ENCODE data around the gene SPACDR. TPM values are rescaled to one million over a fixed set of nuclear protein-coding genes. Genes with fewer than 3 reads are reported as not detected.

SPACDR gene
- total and polyA plus RNA-seq, 9 of the 15 experiments (the other 6 are each of a cell fraction or from before 2014, with no cell fraction given): 0.07 to 0.55 (median 0.14) TPM; not detected in 1

- no peak for TF ChIP-seq EZH2 (IDR thresholded peaks at IDR 0.05; ENCODE audit: borderline replicate concordance, low read depth, low read length)
- TF ChIP-seq GATAD2B (IDR thresholded peaks at IDR 0.05; ENCODE audit: borderline replicate concordance): no peak
- TF ChIP-seq ZNF316 (IDR thresholded peaks at IDR 0.05): peak; percentile 88
- TF ChIP-seq EWSR1 (IDR thresholded peaks at IDR 0.05; ENCODE audit: borderline replicate concordance, low read depth, partially characterized antibody): no peak
- TF ChIP-seq ZNF695 (CRISPR knock-in tag; IDR thresholded peaks at IDR 0.05): no peak; the same call in 1 of the 2 replicates
- peak; percentile 71 to 79; a peak in 3 of 4 replicates for TF ChIP-seq FOXK2 (conservative IDR thresholded peaks at IDR 0.05 in 1 of 2, IDR thresholded peaks at IDR 0.05 in 1 of 2; ENCODE audit: low read depth in 2 of 2)
- TF ChIP-seq L3MBTL2 (IDR thresholded peaks at IDR 0.05): peak; percentile 99
- TF ChIP-seq ZNF354B (CRISPR knock-in tag; IDR thresholded peaks at IDR 0.05): no peak
- TF ChIP-seq PHB (CRISPR knock-in tag; IDR thresholded peaks at IDR 0.05): no peak
- no peak for TF ChIP-seq ZNF146 (CRISPR knock-in tag; IDR thresholded peaks at IDR 0.05; ENCODE audit: unreplicated experiment)
- no peak for TF ChIP-seq ZNF184 (CRISPR knock-in tag; IDR thresholded peaks at IDR 0.05)
- TF ChIP-seq ZKSCAN8 (CRISPR knock-in tag; IDR thresholded peaks at IDR 0.05): peak; percentile 85
- TF ChIP-seq SMARCA5 (IDR thresholded peaks at IDR 0.05): peak; percentile 81; the same call in 1 of the 2 replicates
- no peak for TF ChIP-seq HOXB6 (CRISPR knock-in tag; IDR thresholded peaks at IDR 0.05; ENCODE audit: borderline replicate concordance)
- peak in 1 of 2 experiments; percentile 88; a peak in 1 of 4 replicates for TF ChIP-seq ZNF639 (CRISPR knock-in tag; conservative IDR thresholded peaks at IDR 0.05 in 1 of 2, IDR thresholded peaks at IDR 0.05 in 1 of 2)
- no peak for TF ChIP-seq RBM34 (IDR thresholded peaks at IDR 0.05; ENCODE audit: borderline replicate concordance, insufficient read depth, low read length)
- no peak for TF ChIP-seq TBL1XR1 (IDR thresholded peaks at IDR 0.05; ENCODE audit: low read length in 2 of 2)
- no peak for TF ChIP-seq GATAD2A (IDR thresholded peaks at IDR 0.05)
- no peak; the same call in 1 of the 2 replicates for TF ChIP-seq BRD4 (IDR thresholded peaks at IDR 0.05)
- TF ChIP-seq FOXK1 (CRISPR knock-in tag; IDR thresholded peaks at IDR 0.05; ENCODE audit: borderline replicate concordance): no peak
- no peak for TF ChIP-seq DLX4 (CRISPR knock-in tag; IDR thresholded peaks at IDR 0.05)
- peak; percentile 70 for TF ChIP-seq HDAC3 (IDR thresholded peaks at IDR 0.05; ENCODE audit: borderline replicate concordance, partially characterized antibody)
- TF ChIP-seq NRF1 (conservative IDR thresholded peaks at IDR 0.05 in 1 of 2, IDR thresholded peaks at IDR 0.05 in 1 of 2): peak; percentile 21 to 36; a peak in 2 of 4 replicates
- TF ChIP-seq IFI16 (CRISPR knock-in tag; IDR thresholded peaks at IDR 0.05): no peak
- peak; percentile 62 for TF ChIP-seq CBFA2T2 (conservative IDR thresholded peaks at IDR 0.05)
- TF ChIP-seq CREB5 (CRISPR knock-in tag; IDR thresholded peaks at IDR 0.05): 0 out of 2 replicates have a peak, but pooled peaks have one; percentile 38
Measured at GRCh38 chr7:100444311-100445278, 19.5 kb downstream of the SPACDR start (continued).

Data from K562 (cell line).